HG02798 (cell line): ENCODE measurements around the gene AP1S1.
A peak's percentile ranks its signal among the peaks of the same experiment; 100 is the strongest.
"Not testable (repeated sequence)": the region's sequence is repeated elsewhere in the genome, so short reads cannot be mapped to it uniquely, and the experiment has no call there.

ENCODE experiments used
- ATAC-seq: cut with Tn5 transposase; IDR thresholded peaks from one replicate; pipeline ENCODE4 v1.9.1; 2021; ENCODE audit warnings: mild to moderate bottlenecking; ENCODE audit not compliant: unreplicated experiment, poor library complexity

Gene AP1S1

DNA sequence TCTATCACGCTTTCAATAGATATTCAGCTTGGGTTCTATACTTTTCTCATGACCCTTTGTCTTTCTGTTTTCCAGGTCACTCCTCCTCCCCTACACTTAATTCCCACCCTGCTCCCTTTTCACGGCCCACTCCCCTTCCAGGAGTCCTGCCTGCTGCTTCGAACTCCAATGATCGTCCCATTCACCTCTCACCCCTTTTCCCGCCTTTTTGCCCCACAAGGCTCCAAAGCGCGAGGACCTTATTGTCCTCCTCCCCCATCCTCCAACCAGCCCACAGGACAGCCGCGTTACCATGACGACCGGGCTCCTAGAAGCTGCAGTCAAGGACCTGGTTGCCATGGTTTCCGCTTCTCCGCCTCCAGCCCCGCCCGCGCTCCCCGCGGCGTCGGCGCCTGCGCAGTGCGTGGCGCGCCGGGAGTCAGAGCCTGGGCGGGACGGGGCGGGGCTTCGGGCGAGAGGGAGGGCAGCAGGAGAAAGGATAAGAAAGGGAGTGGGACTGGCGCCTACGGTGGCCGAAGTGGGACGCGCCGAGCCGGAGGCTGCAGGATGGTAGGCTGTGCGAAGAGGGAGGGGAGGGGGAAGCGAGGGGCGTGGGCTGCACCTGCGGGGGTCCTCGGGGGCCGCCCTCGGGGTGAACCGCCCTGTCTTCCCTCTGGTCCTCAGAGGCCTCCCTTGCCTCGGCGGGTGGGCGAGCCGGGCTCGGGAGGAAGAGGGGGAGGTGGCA is at the start of gene AP1S1:
AP1S1 (plus strand) TSS at position 508 of the 724 bp plus-strand sequence; CDS start at position 547, 39 bp downstream.
- ATAC-seq, result peak; percentile 86

DNA sequence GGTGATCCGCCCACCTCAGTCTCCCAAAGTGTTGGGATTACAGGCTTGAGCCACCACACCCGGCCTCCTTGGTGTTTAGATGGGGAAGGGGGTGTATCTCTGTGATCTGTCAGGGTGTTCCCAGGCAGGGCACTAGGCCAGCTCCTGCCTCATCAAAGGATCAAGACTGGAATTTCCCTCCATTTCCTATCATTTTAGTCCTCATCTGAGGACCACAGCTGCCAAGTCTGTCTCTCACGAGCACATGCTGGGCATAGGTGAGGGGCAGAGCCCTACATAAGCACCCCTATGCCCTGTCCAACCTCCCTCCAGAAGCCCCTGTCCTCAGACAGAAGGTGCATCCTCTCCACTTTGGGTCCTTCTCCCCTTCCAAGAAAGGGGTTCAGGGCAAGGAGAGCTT is 49.5 kb upstream of the AP1S1 start:
- no peak for ATAC-seq

DNA sequence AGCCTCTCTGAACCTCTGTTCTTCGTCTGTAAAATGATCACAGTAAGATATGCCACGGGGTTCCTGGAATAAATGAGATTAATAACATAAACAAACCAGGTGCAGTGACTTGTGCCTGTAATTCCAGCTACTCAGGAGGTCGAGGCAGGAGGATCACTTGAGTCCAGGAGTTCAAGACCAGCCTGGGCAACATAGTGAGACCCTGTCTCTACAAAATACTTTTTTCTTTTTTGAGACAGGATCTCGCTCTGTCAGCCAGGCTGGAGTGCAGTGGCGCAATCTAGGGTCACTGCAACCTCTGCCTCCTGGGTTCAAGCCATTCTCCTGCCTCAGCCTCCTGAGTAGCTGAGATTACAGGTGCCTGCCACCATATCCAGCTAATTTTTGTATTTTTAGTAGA is 49.0 kb upstream of the AP1S1 start:
- ATAC-seq, result not testable (repeated sequence)

DNA sequence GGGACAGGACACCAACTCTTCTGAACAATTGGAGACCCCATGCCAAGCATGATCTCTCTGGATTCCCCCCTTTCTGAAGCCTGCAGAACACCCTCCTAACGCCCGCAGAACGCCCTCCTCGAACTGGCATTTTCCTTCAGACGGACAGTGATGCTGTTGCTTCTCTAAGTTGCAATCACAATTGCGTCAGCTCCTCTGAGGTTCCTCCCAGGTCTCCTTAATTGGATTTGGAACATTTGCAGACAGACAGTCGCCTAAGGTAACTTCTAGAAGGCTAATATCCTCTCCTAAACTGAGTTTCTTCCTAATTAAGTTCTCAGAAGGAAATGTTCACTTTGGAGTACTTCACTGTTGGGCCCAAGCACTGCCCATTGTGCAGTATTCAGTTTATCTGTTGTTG is 47.9 kb upstream of the AP1S1 start:
- ATAC-seq, result no peak

DNA sequence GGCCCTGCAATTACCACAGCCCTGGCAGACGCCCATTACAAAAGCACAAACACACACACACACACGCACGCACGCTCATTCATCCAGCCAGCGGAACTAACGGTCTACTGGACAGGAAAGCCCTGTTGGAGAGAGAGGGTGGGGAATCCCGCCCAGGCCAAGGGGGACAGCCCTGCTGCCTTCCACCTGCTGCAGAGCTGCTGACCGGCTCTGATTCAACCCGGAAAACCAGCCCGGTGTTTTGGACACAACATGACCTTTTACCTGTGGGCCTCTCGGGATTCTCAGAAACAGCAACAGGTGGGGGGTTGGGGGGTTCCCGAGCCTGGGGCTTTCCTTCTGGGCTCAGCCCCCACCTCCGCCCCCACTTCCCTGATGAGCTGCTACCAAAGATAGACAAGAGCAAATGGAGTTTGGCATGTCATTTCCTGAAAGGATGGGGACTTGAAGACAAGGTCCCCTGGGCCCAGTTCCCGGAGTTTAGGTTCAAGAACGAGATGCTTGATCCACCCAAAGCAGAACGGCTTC is 45.9 kb upstream of the AP1S1 start:
- ATAC-seq, result peak; percentile 71

DNA sequence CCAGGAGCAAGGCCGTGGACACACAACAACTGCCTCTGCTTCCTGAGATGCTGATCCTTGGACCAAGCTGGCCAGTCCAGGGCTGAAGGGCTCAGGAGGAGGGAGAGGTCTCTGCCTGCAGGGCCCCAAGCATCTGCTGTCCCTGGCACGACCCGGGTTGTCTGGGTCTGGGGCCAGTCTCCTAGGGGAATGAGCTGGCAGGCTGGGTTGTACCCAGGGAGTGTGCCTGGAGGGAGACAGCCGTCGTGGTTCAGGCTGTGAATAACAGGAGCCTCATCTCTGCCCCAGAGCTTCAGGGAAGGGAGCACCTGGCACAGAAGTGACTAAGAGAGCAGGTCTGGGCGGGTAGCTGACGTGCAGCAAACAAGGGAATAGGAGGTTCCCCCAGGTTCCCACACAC is 45.3 kb upstream of the AP1S1 start:
- no peak for ATAC-seq

DNA sequence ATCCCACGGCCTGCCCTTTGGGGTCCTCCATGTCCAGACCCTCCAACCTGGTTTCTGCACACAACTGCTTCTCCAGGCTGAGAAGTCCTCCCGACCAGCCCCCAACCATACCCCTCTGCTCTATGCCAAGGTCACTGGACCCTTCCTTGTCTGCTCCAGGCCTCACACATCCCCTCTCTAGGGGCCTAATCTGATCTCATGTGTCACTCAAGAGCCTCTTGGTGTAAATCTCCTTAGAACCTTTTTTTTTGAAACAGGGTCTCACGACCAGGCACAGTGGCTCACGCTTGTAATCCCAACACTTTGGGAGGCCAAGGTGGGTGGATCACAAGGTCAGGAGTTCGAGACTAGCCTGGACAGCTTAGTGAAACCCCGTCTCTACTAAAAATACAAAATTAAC is 44.9 kb upstream of the AP1S1 start:
- no peak for ATAC-seq

DNA sequence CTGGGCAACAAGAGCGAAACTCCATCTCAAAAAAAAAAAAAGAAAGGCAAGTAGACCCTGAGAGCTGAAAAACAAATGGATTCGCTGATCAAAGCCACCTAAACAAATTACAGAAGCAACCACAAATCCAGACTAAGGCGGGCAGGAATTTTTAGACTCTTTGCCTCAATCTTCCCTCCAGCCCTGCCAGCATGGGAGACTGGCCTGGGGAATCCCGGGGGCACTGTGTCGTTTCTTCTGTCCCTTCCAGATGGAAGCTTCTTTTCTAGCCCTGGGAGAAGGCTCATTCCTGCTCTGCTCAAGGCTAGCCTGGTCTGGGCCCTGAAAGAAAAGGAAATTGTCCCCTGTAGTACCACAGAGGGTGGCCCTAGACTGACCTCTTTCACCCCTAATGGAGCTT is 43.0 kb upstream of the AP1S1 start:
- ATAC-seq, result no peak

DNA sequence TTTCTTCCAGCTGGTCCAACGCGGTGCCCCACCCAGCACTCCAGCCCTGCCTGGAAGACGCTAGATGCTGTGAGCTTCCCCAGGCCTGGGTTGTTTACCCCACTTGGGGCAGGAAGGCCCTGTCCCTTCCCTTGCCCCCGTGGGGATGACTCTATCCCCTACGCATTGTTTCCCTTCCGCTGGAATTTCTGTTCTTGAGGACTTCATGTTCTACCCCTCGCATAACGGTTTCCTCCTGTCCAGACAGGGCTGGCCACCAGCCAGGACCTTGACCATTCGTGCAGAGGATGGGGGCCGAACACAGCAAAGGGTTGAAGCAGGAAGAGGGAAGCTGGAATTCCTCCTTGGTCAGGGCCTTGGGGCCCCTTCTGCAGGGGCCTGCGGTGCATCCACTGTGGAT is 42.0 kb upstream of the AP1S1 start:
- ATAC-seq, result no peak

DNA sequence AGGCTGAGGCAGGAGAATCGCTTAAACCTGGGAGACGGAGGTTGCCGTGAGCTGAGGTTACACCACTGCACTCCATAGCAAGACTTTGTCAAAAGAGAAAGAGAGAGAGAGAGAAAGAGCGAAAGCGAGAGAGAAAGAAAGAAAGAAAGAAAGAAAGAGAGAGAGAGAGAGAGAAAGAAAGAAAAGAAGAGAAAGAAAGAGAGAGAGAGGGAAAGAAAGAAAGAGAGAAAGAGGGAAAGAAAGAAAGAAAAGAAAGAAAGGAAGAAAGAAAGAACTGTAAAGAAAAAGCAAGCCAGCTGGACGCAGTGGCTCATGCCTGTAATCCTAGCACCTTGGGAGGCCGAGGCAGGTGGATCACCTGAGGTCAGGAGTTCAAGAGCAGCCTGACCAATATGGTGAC is 41.1 kb upstream of the AP1S1 start:
- ATAC-seq, result not testable (repeated sequence)

DNA sequence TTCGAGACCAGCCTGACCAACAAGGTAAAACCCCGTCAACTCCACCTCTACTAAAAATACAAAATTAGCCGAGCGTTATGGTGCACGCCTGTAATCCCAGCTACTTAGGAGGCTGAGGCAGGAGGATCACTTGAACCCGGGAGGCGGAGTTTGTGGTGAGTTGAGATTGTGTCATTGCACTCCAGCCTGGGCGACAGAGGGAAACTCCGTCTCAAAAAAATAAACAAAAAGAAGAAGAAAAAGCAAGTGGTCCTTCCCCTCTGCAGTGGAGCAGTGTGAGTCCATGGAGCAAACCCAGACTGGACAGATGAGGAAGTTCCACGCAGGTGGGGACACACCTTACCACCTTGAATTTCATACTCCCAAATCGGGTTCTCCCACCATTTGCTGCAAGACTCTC is 40.4 kb upstream of the AP1S1 start:
- no peak for ATAC-seq

DNA sequence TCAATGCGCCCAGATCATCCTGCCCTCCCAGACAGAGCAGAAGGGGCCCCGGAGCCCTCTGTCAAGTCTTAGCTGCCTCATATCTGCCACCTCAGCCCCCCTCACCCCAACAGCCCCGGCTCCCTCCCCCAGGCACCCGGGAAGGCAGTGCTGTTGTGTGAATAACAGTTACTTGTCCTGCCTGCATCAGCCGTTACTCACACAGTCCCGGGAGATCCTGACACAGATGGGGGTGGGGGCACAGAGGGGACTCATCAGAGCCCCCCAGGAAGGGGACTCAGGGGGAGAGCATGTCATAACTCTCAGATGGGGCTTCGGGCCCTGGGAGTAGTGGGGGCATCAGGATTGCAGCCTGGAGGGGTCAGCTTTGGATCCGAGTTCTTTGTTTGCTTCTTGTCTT is 39.8 kb upstream of the AP1S1 start:
- no peak for ATAC-seq

DNA sequence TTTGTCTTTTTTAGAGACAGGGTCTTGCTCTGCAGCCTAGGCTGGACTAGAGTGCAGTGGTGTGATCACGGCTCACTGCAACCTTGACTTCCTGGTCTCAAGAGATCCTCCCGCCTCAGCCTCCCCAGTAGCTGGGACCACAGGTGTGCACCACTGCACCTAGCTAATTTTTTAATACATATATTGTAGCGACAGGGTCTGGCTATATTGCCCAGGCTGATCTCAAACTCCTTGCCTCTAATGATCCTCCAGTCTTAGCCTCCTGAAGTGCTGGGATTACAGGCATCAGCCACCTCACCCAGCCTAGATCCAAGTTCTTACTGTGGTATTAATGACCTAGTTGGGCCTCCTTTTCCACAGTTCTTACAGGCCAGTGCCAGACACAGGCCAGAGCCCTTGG is 39.1 kb upstream of the AP1S1 start:
- ATAC-seq, result no peak

DNA sequence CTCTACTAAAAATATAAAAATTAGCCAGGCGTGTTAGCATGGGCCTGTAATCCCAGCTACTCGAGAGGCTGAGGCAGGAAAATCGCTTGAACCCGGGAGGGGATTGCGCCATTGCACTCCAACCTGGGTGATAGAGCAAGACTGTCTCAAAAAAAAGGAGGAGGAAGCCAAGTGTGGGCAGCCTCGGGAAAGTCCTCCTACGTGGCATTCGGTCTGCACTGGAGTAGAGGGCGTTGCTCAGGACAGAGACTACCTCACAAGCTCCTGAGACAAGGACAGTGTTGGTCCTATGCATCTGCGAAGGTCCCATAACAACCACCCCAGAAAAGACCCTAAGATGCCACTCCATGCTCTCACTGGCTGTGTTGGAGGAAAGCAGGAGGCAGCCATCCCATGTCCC is 37.4 kb upstream of the AP1S1 start:
- ATAC-seq, result no peak

DNA sequence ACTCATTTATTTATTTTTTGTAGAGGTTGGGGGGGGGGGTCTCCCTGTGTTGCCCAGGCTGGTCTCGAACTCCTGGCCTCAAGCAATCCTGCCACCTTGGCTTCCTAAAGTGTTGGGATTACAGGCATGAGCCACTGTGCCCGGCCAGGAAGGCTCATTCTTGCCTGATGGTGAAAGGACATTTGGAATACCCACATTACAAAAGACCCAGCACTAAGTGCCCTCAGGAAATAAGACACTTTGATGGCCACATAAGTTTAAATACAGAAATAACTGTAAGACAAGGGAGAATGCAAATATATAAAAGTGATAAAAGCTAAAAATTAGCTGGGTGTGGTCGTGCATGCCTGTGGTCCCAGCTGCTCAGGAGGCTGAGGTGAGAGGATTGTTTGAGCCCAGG is 35.4 kb upstream of the AP1S1 start:
- ATAC-seq, result no peak

DNA sequence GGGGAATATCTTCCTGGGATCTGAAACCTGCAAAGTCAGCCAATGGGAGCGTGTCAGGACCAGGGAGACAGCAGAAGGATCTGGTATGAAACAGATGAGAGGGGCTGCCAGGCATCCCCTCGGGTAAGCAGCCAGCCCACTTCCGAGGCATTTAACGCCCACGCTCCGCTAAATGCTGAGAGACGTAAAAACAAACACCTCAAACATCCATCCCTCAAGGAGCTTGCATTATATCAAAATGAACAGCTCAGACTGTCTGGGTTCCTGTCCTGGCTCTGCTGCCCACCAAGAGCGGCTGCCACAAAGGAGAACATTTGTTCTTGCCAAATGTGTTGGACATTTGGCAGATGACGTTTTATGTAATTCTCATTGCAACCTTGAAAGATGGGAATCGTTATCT is 34.4 kb upstream of the AP1S1 start:
- no peak for ATAC-seq

DNA sequence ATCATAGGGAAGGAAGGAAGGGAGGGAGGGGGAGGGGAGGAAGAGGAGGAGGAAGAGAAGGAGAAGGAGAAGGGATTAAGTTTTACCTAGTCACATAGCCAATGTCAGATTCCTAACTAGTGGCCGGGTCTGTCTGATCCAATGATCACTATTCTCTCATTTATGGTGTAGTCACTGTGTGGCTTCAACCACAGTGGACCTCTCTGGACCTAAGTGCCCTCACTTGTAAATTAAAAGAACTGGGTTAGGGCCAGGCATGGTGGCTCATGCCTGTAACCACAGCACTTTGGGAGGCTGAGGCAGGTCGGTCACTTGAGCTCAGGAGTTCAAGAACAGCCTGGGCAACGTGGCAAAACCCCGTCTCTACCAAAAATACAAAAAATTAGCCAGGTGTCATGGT is 34.0 kb upstream of the AP1S1 start:
- no peak for ATAC-seq

DNA sequence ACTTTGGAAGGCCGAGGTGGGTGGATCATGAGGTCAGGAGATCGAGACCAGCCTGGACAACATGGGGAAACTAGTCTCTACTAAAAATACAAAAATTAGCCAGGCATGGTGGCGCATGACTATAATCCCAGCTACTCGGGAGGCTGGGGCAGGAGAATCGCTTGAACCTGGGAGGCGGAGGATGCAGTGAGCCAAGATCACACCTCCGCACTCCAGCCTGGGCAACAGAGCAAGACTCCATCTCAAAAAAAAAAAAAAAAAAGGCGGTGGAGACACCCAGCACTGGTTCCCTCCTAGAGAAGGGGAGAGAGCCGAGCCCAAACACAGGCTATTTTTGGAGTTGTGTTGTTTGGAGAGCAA is 32.7 kb upstream of the AP1S1 start:
- ATAC-seq, result not testable (repeated sequence)

DNA sequence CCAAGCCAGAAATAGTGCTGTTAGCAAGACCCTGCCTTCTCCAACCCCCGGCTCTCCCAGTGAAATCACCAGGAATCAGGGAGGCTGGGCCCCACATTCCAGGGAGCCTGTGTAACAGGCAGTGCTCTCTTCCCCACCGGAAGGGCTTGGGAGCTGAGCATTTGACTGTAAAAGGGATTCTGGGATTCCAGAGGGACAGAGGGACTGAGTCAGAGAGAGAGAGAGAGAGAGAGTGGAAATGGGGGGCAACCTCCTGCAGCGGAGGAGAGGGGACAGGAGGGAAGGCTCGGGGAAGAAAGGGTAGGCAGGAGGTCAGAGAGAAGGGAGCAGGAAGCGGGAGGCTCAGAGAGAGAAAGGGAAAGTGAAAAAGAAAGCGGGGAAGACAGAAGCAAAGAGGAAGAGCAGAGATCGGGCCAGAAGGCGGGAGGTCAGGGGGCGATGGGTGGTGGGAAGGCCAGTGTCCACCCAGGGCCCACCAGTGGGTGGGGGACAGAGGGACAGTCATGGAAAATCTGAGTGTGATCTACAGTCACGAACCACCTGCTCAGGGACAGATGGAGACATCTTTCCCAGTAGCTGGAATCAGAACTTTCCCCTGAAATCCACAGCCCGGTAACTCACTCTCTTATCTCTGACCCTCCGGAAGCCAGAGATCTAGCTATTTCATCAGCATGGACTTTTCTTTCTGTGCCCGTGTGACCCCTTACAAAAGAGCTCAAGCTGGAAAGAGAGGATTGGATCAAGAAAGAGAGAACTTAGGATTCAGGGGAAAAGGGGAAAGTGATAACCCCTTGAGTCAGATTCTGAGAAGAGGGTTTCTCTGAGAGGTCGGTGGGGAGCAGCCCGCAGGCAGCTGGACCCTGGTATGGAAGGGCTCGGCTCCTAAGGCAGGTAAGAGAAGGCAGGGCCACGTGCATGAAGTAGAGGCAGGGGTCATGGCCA is 32.0 kb upstream of the AP1S1 start:
- ATAC-seq, result no peak

DNA sequence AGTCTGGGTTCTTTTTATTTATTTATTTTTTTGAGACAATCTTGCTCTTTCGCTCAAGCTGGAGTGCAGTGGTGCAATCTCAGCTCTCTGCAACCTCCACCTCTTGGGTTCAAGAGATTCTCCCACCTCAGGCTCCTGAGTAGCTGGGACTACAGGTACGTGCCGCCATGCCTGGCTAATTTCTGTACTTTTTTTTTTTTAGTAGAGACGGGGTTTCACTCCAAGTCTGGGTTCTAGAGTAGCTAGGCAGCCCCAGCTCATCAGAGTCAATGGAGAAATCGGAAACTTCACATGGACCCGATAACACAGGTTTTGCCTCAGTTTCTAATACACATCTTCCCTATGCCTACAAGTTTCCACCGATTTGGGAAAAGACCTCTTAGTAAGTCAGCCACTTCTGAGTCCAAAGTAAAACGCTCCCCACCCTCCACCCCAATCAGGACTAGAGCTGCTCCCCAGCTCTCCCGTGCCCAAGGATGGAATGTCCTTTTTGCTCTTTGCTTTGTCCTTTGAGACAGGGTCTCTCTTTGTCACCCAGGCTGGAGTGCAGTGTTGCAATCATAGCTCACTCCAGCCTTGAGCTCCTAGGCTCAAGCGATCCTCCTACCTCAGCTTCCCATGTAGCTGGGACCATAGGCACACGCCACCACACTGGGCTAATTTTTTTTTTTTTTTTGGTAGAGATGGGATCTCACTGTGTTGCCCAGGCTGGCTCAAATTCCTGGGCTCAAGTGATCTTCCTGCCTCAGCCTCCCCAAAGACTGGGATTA is 31.2 kb upstream of the AP1S1 start:
- no peak for ATAC-seq

DNA sequence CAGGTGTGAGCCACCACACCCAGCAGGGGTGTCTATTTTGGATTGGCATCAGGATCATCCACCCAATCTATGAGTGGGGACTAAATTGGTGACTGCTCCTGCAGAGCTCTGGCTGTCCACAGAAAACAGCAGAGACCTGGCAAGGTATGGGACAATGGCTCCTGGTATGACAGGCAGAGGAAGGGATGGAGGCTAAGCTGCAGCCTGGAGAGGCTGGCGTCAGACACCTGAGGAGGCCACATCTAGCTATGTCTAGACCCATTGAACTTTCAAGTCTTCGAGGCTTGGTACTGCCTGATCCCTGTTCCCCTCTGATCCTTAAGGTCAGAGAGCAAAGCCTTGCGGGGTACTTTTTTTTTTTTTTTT is 30.6 kb upstream of the AP1S1 start:
- ATAC-seq, result no peak
